Caki2 (cell line): ENCODE results near the gene BCAS4. TPM values are rescaled to one million over a fixed set of nuclear protein-coding genes. Genes with fewer than 3 reads are reported as not detected.

Source experiments
- DNase-seq: peaks from one replicate; pipeline ENCODE4 v3.0.0-alpha.2; 2015; ENCODE audit warnings: low read depth
- in situ Hi-C: cut with HindIII; loops from 2 replicates; pipeline ENCODE4 v1.10.0; 2016; ENCODE audit warnings: low sequenced_read_pairs, low pct_unique_long_range_greater_than_20kb, mixed read lengths
- total RNA-seq: library from RNA; depleted of rRNA; stranded (reverse); fragments of >200 nt; shearing (Covaris generic); gene quantifications from 2 replicates; pipeline ENCODE4 v1.2.3, GENCODE V29; 2014; ENCODE audit warnings: low replicate concordance; rRNA removed

Gene BCAS4
- total RNA-seq, 1 experiment from 2014 or later: 97.7 TPM

DNA sequence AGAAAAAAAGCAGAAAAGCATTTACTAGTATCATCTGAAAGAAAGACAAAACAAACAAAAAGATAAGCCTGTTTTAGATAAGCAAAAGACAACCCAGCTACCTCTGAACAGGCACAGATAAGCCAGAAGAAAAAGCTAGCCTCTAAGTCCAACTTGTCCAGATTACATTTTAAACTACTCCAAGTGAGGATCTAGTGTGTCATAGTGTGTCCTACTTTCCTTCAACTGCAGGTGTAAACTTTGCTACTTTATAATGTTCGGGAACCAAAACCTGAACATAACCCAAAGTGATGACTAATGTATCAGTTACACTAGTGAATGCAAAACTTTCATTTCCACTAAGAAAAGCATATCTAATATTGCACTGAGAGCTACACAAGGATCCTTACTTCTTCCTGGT is 116.9 kb downstream of the BCAS4 start:
- no peak for DNase-seq
- in situ Hi-C loops: no loop called here

DNA sequence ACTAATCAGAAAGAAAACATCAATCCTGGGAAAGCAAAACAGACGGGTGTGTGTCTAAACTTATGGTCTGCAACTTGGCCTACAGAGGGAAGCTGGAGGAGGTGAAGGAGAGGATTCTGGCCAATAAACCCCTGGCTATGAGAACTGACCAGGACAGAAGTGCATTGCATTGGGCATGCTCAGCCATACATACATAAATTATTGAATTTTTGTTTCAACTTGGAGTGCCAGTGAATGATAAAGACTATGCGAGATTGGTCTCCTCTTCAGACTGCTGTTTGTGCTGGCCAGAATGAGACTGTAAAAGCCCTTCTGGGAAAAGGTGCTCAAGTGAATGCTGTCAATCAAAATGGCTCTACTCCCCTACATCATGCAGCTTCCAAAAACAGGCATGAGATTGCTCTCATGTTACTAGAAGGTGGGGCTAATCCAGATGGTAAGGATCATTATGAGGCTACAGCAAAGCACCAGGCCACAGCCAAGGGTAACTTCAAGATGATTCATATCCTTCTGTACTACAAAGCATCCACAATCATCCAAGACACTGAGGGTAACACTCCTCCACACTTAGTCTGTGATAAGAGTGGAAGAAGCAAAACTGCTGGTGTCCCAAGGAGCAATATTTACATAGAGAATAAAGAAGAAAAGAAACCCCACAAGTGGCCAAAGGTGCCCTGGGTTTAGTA is 119.0 kb downstream of the BCAS4 start:
- in situ Hi-C loops: no loop called here

DNA sequence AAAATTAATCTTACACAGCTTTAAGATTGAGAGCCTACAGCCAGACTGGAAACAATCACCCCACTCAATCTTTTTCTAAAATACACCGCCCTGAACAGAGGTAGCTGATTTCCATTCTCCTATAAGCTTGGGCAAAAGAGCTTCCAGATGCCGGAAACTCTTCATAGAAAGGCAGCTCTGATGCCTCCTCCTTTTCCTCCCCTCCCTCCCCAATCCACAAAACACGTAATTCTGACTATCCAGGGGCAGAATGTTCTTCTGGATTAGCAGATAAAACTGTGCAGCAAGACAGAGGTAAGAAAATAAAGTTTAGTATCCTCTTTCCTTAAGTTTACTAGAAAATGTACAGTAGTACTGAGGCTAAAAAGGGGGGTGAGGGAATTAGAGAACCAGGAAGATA is 120.6 kb downstream of the BCAS4 start:
- no peak for DNase-seq
- in situ Hi-C loops: no loop called here

More for the DNA sequence above, 119.0 kb downstream of the BCAS4 start:
- peak; percentile 22 for DNase-seq

DNA sequence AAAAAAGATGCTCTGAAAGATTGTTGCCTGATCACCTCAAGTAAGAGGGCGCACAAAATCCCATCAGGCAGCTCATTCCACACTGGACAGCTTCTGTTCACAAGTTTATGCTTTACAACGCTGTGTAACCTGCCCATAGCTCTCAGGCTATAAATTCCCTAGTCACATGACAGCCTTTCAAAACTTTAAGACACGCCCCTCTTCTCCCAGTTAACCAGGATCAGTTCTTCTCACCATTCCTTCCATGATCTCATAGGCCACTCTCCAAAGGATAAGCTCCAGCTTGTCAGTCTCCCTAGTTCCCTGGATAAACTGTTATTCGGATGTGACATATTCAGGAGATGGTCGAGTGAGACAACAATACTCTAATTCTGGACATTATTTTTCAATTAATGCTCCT is 121.4 kb downstream of the BCAS4 start:
- in situ Hi-C loops: no loop called here
- DNase-seq: peak; percentile 35

DNA sequence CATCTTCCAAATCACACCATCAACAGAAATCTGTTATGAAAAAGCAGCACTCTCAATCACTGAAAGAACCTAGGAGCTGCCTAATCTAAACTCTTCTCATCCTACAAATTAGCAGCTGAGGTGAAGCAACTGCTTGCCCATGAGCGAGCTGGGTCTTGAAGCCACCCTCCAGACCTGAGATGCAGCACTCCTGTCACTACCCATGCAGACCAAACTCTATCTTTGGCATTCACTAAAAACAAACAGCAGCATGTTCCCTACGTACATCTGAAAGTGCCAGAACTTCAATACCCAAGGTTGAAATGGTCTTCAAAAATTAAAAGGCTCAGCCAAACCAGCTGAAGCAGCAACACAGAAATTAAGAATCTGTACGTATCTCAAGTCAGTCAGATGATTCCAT is 122.1 kb downstream of the BCAS4 start:
- in situ Hi-C loops: no loop called here
- DNase-seq: no peak

DNA sequence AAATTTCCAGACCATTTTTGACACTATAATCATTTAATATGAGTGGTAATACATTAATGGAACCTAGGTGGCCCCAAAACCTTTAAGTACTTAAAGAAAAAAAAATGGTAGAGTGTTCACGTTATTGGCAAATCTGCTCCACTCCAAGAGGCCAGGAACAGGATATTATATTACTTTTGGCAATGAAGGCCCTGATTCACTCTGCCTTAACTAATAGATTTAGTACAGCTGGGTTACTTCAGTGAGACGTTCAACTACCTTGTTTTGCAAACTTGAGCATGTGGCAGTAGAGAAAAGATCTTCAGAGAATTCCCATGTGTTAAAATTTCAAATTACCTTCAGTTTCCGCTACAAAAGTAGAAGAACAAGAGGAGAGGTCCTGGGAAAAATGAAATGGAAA is 123.5 kb downstream of the BCAS4 start:
- in situ Hi-C loops: no loop called here

DNA sequence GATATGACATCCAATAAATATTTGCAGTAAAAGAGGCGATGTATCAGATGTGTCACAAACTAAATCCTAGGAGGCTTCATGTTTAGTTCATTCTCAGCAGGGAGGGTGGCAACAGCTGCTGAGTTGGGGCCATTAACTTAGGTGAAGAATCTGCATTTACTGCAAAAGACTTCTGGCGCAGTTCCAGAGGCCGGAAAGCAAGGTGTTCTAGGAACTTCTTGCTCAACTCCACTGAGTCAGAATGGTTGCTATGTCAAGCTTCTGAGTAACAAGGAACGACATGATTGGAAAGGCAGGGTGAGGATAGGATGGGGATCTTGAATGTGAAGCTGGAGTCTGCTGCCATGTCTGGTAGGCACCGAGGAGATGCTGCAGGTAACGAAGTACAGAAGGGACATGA is 124.7 kb downstream of the BCAS4 start:
- in situ Hi-C loops: no loop called here
- peak; percentile 44 for DNase-seq

More for the DNA sequence above, 123.5 kb downstream of the BCAS4 start:
- no peak for DNase-seq

DNA sequence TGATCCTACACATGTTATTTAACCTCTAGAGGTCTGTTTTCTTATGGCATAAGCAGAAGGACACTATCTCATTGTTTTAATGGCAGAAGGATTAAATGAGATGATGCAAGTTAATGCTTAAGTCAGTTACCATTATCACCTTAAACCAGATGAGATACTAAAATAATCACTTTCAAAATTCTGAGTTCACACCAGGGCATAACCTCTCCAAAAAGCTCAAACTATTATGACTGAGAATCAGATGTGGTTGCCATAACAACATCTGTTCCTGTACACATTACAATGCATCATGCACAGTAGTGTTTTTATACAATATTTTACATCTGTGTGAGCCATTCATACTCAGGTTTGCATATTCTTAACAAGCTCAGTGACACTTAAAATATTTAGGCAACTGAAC is 126.1 kb downstream of the BCAS4 start:
- no peak for DNase-seq
- in situ Hi-C loops: no loop called here

DNA sequence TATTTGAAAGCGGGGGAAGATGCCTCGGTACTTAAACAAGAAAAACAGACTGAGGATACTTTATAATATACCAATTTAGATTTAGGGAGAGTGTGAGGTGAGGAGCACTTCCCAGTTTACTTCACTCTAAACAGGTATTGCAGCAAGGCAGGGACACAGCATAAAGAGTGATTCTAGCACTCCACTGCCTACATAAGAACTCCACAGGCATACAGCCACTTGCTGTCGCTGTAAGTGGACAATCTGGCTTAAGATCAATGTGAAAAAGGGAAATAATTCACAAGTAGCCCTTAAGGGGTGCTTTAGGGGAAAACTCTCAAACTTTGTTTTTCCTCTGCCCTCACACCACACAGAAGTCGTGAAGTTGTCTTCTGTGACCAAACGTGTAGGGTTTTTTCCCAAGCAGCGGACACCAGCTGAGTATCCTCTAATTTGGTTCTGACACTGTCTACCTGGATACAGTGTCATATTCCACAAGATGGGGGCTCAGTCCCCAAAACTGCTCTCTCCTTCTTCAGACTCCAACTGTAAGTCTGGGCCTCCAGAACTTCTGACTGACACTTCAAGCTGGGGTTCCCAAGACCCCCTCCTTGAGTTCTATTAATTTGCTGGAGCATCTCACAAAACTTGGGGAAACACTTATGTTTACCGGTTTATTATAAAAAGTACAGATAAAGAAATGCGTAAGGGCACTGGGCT is 127.1 kb downstream of the BCAS4 start:
- in situ Hi-C loops: no loop called here
- DNase-seq: no peak

DNA sequence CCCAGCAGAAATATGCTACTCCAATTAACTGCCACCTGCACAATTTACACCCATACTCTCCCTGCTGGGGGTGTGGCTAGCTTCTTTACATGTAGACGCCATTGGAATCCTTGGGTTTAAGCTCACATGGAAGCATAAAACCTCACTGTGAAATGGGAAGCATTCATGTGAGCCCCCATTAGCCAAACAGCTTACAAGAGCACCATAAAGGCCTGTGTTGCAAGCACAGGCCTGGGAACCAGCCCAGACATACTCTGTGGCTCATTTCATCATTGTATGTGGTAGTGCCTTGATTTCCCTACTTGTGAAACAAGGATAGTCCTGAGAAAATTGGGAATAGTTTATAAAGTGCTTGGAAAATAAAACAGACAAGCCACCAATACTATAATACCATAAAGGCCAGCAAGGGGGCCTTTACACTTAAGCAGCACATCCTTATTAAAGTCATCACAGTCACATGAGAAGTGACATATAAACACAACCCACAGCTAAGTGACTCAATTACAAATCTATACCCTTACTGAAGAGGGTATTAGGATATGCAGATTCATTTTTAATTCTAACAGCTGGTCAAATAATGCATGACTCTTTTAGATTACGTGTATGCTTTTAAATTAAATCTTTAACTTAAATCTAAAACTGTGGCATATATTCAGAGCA is 129.5 kb downstream of the BCAS4 start:
- DNase-seq: no peak
- in situ Hi-C loops: no loop called here

DNA sequence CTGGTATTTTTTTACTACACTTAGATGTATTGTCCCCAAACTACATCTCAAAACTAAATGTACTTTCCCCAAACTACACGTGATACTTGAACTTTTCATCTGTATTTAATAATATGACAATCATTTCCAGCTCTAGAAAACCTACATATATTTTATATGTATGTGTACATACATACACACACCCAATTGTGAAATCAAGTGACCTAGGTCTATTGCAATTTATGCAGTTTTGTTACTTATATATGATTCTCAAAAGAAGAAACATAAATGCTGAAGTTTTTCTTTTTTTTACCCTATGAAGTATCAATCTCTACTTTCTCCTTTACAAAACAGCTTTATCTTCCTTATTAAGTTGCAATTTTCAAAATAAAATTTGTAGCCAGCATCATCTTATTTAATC is 131.7 kb downstream of the BCAS4 start:
- in situ Hi-C loops: no loop called here
- DNase-seq: no peak

Other genes with a start within 250 kb of the BCAS4 start
- 0.38 and 0.47 TPM in 2 replicates for gene RIPOR3, start 103.5 kb upstream of the BCAS4 start, total RNA-seq
- 58.6 and 82.5 TPM in 2 replicates for gene PARD6B, start 63.5 kb upstream of the BCAS4 start, total RNA-seq
- gene ADNP, start 136.4 kb downstream of the BCAS4 start, total RNA-seq: 13.6 and 16.3 TPM in 2 replicates
- 133 and 147 TPM in 2 replicates for gene DPM1, start 163.5 kb downstream of the BCAS4 start, total RNA-seq
- gene MOCS3, start 163.8 kb downstream of the BCAS4 start, total RNA-seq: 14.2 and 17.2 TPM in 2 replicates
- gene KCNG1, start 228.0 kb downstream of the BCAS4 start, total RNA-seq: 4.9 and 5.7 TPM in 2 replicates